Hepatocyte (in vitro differentiated cells): Measurements from ENCODE around the gene TRAPPC12. TPM values are rescaled to one million over a fixed set of nuclear protein-coding genes. Genes with fewer than 3 reads are reported as not detected.
"Not testable (repeated sequence)": the region's sequence is repeated elsewhere in the genome, so short reads cannot be mapped to it uniquely, and the experiment has no call there.

Experiments
- DNase-seq: peaks from one replicate; pipeline ENCODE4 v3.0.0-alpha.2; 2016; ENCODE audit warnings: low spot score
- H2AFZ ChIP-seq: fragments of 200-600 bp; sonication (generic); 2 replicates; pipeline ENCODE4 v1.6.0; 2016; ENCODE audit warnings: antibody characterized with exemption, mild to moderate bottlenecking
- H3K27ac ChIP-seq: fragments of 200-600 bp; sonication (generic); 2 replicates; pipeline ENCODE4 v1.5.1; 2016; ENCODE audit warnings: mild to moderate bottlenecking
- H3K27me3 ChIP-seq: fragments of 200-600 bp; sonication (generic); 2 replicates; pipeline ENCODE4 v1.6.1; 2016
- H3K36me3 ChIP-seq: fragments of 200-600 bp; sonication (generic); replicated peaks from 2 replicates; pipeline ENCODE4 v1.5.1; 2016; ENCODE audit warnings: low read depth; ENCODE audit not compliant: insufficient read depth
- H3K4me1 ChIP-seq: fragments of 200-600 bp; sonication (generic); 2 replicates; pipeline ENCODE4 v1.5.1; 2016; ENCODE audit warnings: mild to moderate bottlenecking, moderate library complexity; ENCODE audit not compliant: insufficient read depth
- H3K4me2 ChIP-seq: fragments of 200-600 bp; sonication (generic); 2 replicates; pipeline ENCODE4 v1.6.0; 2016
- H3K4me3 ChIP-seq: fragments of 200-600 bp; sonication (generic); 2 replicates; pipeline ENCODE4 v1.5.1; 2016; ENCODE audit warnings: mild to moderate bottlenecking
- H3K79me2 ChIP-seq: fragments of 200-600 bp; sonication (generic); 2 replicates; pipeline ENCODE4 v1.6.0; 2017; ENCODE audit warnings: mild to moderate bottlenecking
- H3K9me2 ChIP-seq: fragments of 200-600 bp; sonication (generic); replicated peaks from 2 replicates; pipeline ENCODE4 v1.6.0; 2017; ENCODE audit warnings: mild to moderate bottlenecking; ENCODE audit not compliant: insufficient read depth
- H3K9me3 ChIP-seq: fragments of 200-600 bp; sonication (generic); 2 replicates; pipeline ENCODE4 v1.5.1; 2016; ENCODE audit warnings: low read depth, mild to moderate bottlenecking
- H4K20me1 ChIP-seq: fragments of 200-600 bp; sonication (generic); 2 replicates; pipeline ENCODE4 v1.6.0; 2016; ENCODE audit warnings: mild to moderate bottlenecking; ENCODE audit not compliant: insufficient read depth, poor library complexity, severe bottlenecking
- CTCF ChIP-seq: fragments of 200-600 bp; sonication (generic); IDR thresholded peaks from 2 replicates; pipeline ENCODE4 v1.5.1; 2016; ENCODE audit warnings: antibody characterized with exemption, mild to moderate bottlenecking; ENCODE audit not compliant: poor library complexity
- EZH2 ChIP-seq: fragments of 200-600 bp; sonication (generic); IDR thresholded peaks from 2 replicates; pipeline ENCODE4 v1.6.1; 2016; ENCODE audit warnings: antibody characterized with exemption, mild to moderate bottlenecking, borderline replicate concordance
- EZH2phosphoT487 ChIP-seq: fragments of 200-600 bp; sonication (generic); IDR thresholded peaks from one replicate; pipeline ENCODE4 v1.6.1; 2018; ENCODE audit warnings: antibody characterized with exemption, mild to moderate bottlenecking, low read depth, moderate library complexity; ENCODE audit not compliant: unreplicated experiment, severe bottlenecking
- WGBS: methylation state at CpG from one replicate; pipeline ENCODE4 v1.1.6; 2016; ENCODE audit warnings: low lambda C conversion rate; ENCODE audit errors: missing lambda C conversion rate; 5-methylcytosine and 5-hydroxymethylcytosine counted together
- polyA plus RNA-seq: library from polyadenylated mRNA; unstranded; fragments of >200 nt; fragmentation: Nextera tagmentation; extraction: Ambion mirVana; gene quantifications from 2 replicates; pipeline ENCODE4 v1.2.1, GENCODE V29; 2016
- total RNA-seq: library from RNA; depleted of rRNA; stranded (reverse); fragments of >200 nt; gene quantifications from 2 replicates; pipeline ENCODE4 v1.2.3, GENCODE V29; 2014

The TRAPPC12 gene
- total and polyA plus RNA-seq, 2 experiments from 2014 or later, result 49.3 to 61.2 TPM

DNA sequence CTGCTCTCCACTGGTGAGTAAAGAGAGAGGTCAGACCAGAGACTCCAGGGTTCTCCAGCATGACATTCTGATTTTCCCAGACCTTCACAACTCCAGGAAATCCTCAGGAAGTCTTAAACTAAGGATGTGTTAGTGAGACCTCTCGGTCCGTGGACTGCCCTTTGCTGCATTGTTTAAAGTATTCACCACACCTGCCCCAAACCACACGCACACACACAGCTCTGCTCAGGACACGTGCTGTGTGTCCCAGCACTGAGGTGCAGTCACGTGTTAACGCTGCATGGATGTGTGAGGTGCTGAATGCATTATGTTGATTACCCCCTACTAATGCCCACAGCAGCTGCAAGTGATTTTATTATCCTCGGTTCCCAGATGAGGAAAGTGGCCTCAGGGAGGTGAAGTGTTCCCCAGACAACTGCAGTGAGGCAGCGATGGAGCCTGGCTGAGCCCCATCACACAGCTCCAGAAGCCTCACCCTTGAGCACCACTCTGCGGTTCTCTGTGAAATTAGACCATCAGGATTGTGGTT is 68.4 kb downstream of the TRAPPC12 start:
- no peaks in the 10 kb centered on the region for H3K27me3 ChIP-seq
- DNase-seq, result no peak
- no peaks in the 10 kb centered on the region for H3K9me3 ChIP-seq
- H2AFZ ChIP-seq, result no peak overlapping the region
- no peaks in the 10 kb centered on the region for H3K9me2 ChIP-seq
- H3K4me1 ChIP-seq, result no peaks in the 10 kb centered on the region
- no peaks in the 10 kb centered on the region for H4K20me1 ChIP-seq
- WGBS, result 87% methylated on average over 9 of the region's 9 CpGs
- TF ChIP-seq CTCF, result no peak
- TF ChIP-seq EZH2, result no peak
- TF ChIP-seq EZH2phosphoT487, result no peak
- H3K4me3 ChIP-seq, result no peak overlapping the region
- no peaks in the 10 kb centered on the region for H3K79me2 ChIP-seq
- H3K4me2 ChIP-seq, result no peak overlapping the region
- H3K27ac ChIP-seq, result no peak overlapping the region
- no peaks in the 10 kb centered on the region for H3K36me3 ChIP-seq

- H2AFZ ChIP-seq, H3K4me2 ChIP-seq, H3K36me3 ChIP-seq, DNase-seq, H4K20me1 ChIP-seq, H3K9me2 ChIP-seq, H3K27ac ChIP-seq, H3K4me3 ChIP-seq, H3K79me2 ChIP-seq, H3K9me3 ChIP-seq, H3K4me1 ChIP-seq, H3K27me3 ChIP-seq: not testable (repeated sequence)
- 95% methylated on average over 32 of the region's 35 CpGs for WGBS
Observed at GRCh38 chr2:3448441-3448911, 69.0 kb downstream of the TRAPPC12 start.

DNA sequence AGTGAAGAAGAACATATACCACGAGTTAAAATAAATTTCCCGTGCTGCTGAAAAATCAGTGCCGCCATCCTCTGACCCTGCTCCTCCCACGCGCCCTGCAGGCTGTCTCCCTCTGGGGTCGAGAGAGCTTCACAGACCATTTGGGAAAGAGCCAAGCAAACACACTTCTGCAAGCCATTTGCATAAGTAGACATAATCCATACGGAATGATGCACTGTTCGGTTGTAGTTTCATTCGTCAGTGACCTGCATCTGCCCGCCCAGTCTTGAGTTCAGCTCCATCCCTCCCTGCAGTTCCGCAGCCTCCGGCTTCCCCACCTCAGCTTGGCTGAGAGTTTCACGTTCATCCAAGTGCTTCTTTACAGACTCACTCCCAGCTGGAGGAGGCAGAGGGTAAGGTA is 69.6 kb downstream of the TRAPPC12 start:
- DNase-seq, result no peak
- 82% methylated on average over 13 of the region's 13 CpGs for WGBS

GRCh38 chr2:3449936-3450335 is 70.4 kb downstream of the TRAPPC12 start:
- DNase-seq, result no peak
- Histone ChIP-seq H3K4me1 (no peaks in the 10 kb centered on the region), H4K20me1 (no peaks in the 10 kb centered on the region), H3K4me3 (no peak overlapping the region), H3K36me3 (no peaks in the 10 kb centered on the region), H3K27ac (no peak overlapping the region), H2AFZ (no peak overlapping the region), H3K79me2 (no peaks in the 10 kb centered on the region), H3K4me2 (no peak overlapping the region), H3K9me3 (no peaks in the 10 kb centered on the region), H3K27me3 (no peaks in the 10 kb centered on the region), H3K9me2 (no peaks in the 10 kb centered on the region)
- WGBS, result 96% methylated on average over 11 of the region's 11 CpGs
- TF ChIP-seq CTCF, result no peak
- TF ChIP-seq EZH2phosphoT487, result no peak
- no peak for TF ChIP-seq EZH2

More for the DNA sequence above, 69.6 kb downstream of the TRAPPC12 start:
- no peaks in the 10 kb centered on the region for H3K79me2 ChIP-seq
- no peaks in the 10 kb centered on the region for H3K9me3 ChIP-seq
- no peak overlapping the region for H3K4me2 ChIP-seq
- TF ChIP-seq CTCF (no peak), EZH2 (no peak), EZH2phosphoT487 (no peak)
- H2AFZ ChIP-seq, result no peak overlapping the region
- no peaks in the 10 kb centered on the region for H3K4me1 ChIP-seq
- no peaks in the 10 kb centered on the region for H3K9me2 ChIP-seq
- H3K4me3 ChIP-seq, result no peak overlapping the region
- H4K20me1 ChIP-seq, result no peaks in the 10 kb centered on the region
- H3K27ac ChIP-seq, result no peak overlapping the region
- H3K36me3 ChIP-seq, result no peaks in the 10 kb centered on the region
- no peaks in the 10 kb centered on the region for H3K27me3 ChIP-seq
